ENCODE data around the gene SH3RF3. TPM values are rescaled to one million over a fixed set of nuclear protein-coding genes. Genes with fewer than 3 reads are reported as not detected.
A peak's percentile ranks its signal among the peaks of the same experiment; 100 is the strongest.

Gene SH3RF3
- total and polyA plus RNA-seq, 9 of the 15 experiments (the other 6 are each of a cell fraction or from before 2014, with no cell fraction given), result 0.02 TPM; not detected in 8

DNA sequence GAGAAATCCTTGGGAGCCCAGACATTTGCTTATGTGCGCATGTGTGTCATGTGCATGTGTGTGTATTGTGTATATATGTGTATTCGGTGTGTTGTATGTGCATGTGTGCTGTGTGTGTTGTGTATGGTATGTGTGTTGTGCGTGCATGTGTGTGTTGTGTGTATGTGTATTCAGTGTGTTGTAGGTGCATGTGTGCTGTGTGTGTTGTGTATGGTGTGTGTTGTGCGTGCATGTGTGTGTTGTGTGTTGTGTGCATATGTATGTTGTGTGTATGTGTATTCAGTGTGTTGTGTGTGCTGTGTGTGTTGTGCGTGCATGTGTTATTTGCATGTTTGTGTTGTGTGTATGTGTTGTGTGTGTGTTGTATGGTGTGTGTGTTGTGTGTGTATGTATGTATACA, 136.9 kb downstream of the SH3RF3 start (continued):
- TF ChIP-seq, protein P1, sequence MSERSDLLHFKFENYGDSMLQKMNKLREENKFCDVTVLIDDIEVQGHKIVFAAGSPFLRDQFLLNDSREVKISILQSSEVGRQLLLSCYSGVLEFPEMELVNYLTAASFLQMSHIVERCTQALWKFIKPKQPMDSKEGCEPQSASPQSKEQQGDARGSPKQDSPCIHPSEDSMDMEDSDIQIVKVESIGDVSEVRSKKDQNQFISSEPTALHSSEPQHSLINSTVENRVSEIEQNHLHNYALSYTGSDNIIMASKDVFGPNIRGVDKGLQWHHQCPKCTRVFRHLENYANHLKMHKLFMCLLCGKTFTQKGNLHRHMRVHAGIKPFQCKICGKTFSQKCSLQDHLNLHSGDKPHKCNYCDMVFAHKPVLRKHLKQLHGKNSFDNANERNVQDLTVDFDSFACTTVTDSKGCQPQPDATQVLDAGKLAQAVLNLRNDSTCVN (CRISPR knock-in tag; IDR thresholded peaks at IDR 0.05), result peak; percentile 89
- no peak for TF ChIP-seq POLR2G (IDR thresholded peaks at IDR 0.05; ENCODE audit: low read depth, low read length)

DNA sequence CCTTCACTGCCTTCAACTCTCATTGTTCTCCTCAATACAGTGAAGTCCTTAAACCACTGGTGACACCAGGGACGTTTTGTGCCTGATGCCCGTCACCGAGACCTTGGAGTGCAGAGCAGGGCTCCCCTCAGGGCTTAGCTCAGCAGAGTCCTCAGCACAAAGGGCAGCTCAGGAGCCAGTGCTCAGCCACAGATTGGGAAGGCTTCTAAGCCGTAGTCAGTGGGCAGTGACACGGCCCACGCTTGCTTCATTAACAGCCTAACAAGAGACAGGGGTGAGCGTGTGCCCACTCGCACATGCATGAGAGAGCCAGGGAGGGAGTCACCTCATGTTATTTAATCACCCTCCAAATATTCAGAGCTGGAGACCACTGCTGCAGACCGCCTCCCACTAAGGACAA, 137.5 kb downstream of the SH3RF3 start:
- peak; percentile 20; the same call in 1 of the 3 replicates for ATAC-seq
- H3K4me3 ChIP-seq, result no peak overlapping the region

More for the DNA sequence above, 137.5 kb downstream of the SH3RF3 start:
- ChIA-PET CTCF (ENCODE audit: low intra/inter-chr PET ratio) (no interaction called here), POLR2A (interaction anchor here (0.6 kb wide), 1 partner anchor 23 kb away, joined by 3 read pairs; no protein-coding TSS in a partner anchor)
- FAIRE-seq (no peak), DNase-seq (ENCODE audit: extremely low read depth in 1 of 4, low spot score in 3 of 4) (no peak)
- Histone ChIP-seq H3K79me2 (ENCODE audit: control insufficient read depth, insufficient read depth, low read length) (no peaks in the 10 kb centered on the region), H3K27me3 (ENCODE audit: control insufficient read depth in 2 of 2, insufficient read depth in 2 of 2, low read length in 2 of 2) (peaks cover 3 to 42% of the 10 kb centered on the region in 2 experiments; a peak in 4 of 5 replicates), H3K36me3 (ENCODE audit: control insufficient read depth, insufficient read depth, low read length) (no peaks in the 10 kb centered on the region), H2AFZ (ENCODE audit: low read depth, low read length) (no peak overlapping the region), H3K9ac (ENCODE audit: insufficient read depth in 1 of 2, low read depth in 2 of 2, low read length in 2 of 2) (no peak overlapping the region), H3K4me2 (ENCODE audit: insufficient read depth, low read length) (no peak overlapping the region), H3K9me1 (ENCODE audit: control insufficient read depth, insufficient read depth, low read length) (no peaks in the 10 kb centered on the region), H3K27ac (ENCODE audit: extremely low read depth, low read depth, low read length) (no peak overlapping the region), H4K20me1 (replicated peaks; ENCODE audit: control insufficient read depth, insufficient read depth, low read length) (0 out of 2 replicates have a peak, but pooled peaks cover 2% of the 10 kb centered on the region), H3K9me3 (replicated peaks; ENCODE audit: control insufficient read depth, insufficient read depth, low read depth, low read length) (no peaks in the 10 kb centered on the region), H3K4me1 (replicated peaks in 1 of 2; ENCODE audit: control insufficient read depth in 2 of 2, insufficient read depth in 2 of 2, low read length in 2 of 2) (no peaks in the 10 kb centered on the region; a peak in 2 of 5 replicates)
- in situ Hi-C loops (cut with MboI), result no loop called here
- intact Hi-C loops (cut with micrococcal nuclease), result no loop called here
- TF ChIP-seq SUPT5H (IDR thresholded peaks at IDR 0.05) (no peak), JUND (IDR thresholded peaks at IDR 0.05; ENCODE audit: borderline replicate concordance, low read depth, low read length) (no peak), JUND (tag; IDR thresholded peaks at IDR 0.05; ENCODE audit: borderline replicate concordance, low read depth, low read length) (no peak), PHTF2 (CRISPR knock-in tag; IDR thresholded peaks at IDR 0.05) (no peak)
- WGBS (ENCODE audit: insufficient coverage, low coverage, missing lambda C conversion rate), result 9% methylated on average over 9 of the region's 9 CpGs
- no TSS peak for BruUV-seq (replicated peaks)
